NAMALWA (cell line): Measurements from ENCODE around the gene DMRTA1.
"Not testable (repeated sequence)": the region's sequence is repeated elsewhere in the genome, so short reads cannot be mapped to it uniquely, and the experiment has no call there.

Experiments used
- DNase-seq: peaks from one replicate; pipeline ENCODE4 v3.0.0-alpha.2; 2015; ENCODE audit warnings: low spot score

Gene DMRTA1

GRCh38 chr9:22463205-22463604 lies 16.6 kb downstream of the DMRTA1 start:
- DNase-seq: no peak

GRCh38 chr9:22469928-22470544 lies 23.4 kb downstream of the DMRTA1 start:
- peak; percentile 78 for DNase-seq

GRCh38 chr9:22481566-22481965 lies 34.9 kb downstream of the DMRTA1 start:
- DNase-seq: no peak

GRCh38 chr9:22483528-22484070 lies 37.0 kb downstream of the DMRTA1 start:
- no peak for DNase-seq

DNA sequence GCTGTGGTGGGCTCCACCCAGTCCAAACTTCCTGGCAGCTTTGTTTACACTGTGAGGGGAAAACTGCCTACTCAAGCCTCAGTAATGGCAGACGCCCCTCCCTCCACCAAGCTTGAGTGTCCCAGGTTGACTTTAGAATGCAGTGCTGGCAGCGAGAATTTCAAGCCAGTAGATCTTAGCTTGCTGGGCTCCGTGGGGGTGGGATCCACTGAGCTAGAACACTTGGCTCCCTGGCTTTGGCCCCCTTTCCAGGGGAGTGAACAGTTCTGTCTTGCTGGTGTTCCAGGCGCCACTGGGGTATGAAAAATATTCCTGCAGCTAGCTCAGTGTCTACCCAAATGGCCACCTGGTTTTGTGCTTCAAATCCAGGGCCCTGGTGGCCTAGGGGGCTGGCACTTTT lies 49.6 kb downstream of the DMRTA1 start:
- DNase-seq: not testable (repeated sequence)
